HepG2 (cell line): ENCODE data around the gene AQP9.

Source experiments
- ASH2L ChIP-seq: fragments of 300-600, 200-600 bp; sonication (generic); IDR thresholded peaks from 2 replicates; pipeline ENCODE4 v1.7.0; 2017; ENCODE audit warnings: low read depth, mild to moderate bottlenecking, moderate library complexity, mixed read lengths, low read length; ENCODE audit not compliant: insufficient read length
- ETS1 ChIP-seq: sonication (generic); formaldehyde crosslinking; IDR thresholded peaks from 2 replicates; pipeline ENCODE4 v1.4.0; 2020; ENCODE audit warnings: missing genetic modification reagents
- EZH2 ChIP-seq: conservative IDR thresholded peaks from 2 replicates; pipeline ENCODE4 v1.6.1; 2012; ENCODE audit warnings: mild to moderate bottlenecking, low read depth, low read length, moderate library complexity
- LBX2 ChIP-seq: sonication (generic); formaldehyde crosslinking; IDR thresholded peaks from 2 replicates; pipeline ENCODE4 v1.5.0; 2020; ENCODE audit warnings: missing genetic modification reagents, mild to moderate bottlenecking, borderline replicate concordance
- POLR2A ChIP-seq, 2 experiments: IDR thresholded peaks; 2 replicates each; pipeline ENCODE4 v1.6.1; 2011; ENCODE audit warnings: low read depth in 2 of 2, low read length in 2 of 2, mild to moderate bottlenecking in 1 of 2, moderate library complexity in 1 of 2; ENCODE audit not compliant: insufficient read depth in 1 of 2
- SP1 ChIP-seq, 2 experiments: fragments of 450-650 bp in 1 of 2; sonication (generic) in 1 of 2; formaldehyde crosslinking in 1 of 2; IDR thresholded peaks; 2 replicates each; pipeline versions ENCODE4 v1.4.0 to v1.6.1; 2016 to 2020; ENCODE audit warnings: missing genetic modification reagents in 1 of 2
- ZNF460 ChIP-seq: sonication (generic); formaldehyde crosslinking; IDR thresholded peaks from 2 replicates; pipeline ENCODE4 v1.5.1; 2020; ENCODE audit warnings: missing genetic modification reagents, mild to moderate bottlenecking, borderline replicate concordance
- ZNF687 ChIP-seq: sonication (generic); formaldehyde crosslinking; IDR thresholded peaks from 2 replicates; pipeline ENCODE4 v1.5.1; 2020; ENCODE audit warnings: mild to moderate bottlenecking, missing genetic modification reagents, moderate library complexity
- ZSCAN30 ChIP-seq: sonication (generic); formaldehyde crosslinking; IDR thresholded peaks from 2 replicates; pipeline ENCODE4 v1.5.0; 2020; ENCODE audit warnings: mild to moderate bottlenecking, missing genetic modification reagents

- TF ChIP-seq LBX2: no peak
- no peak for TF ChIP-seq ETS1
- no peak for TF ChIP-seq ZNF460
- TF ChIP-seq ZNF687 (CRISPR knock-in tag): no peak
- TF ChIP-seq SP1 (IDR thresholded peaks at IDR 0.05): no peak
- no peak for TF ChIP-seq SP1 (CRISPR knock-in tag; IDR thresholded peaks at IDR 0.05)
- no peak for TF ChIP-seq POLR2A (IDR thresholded peaks at IDR 0.05; ENCODE audit: insufficient read depth in 1 of 2, low read depth in 2 of 2, low read length in 2 of 2)
- TF ChIP-seq ZSCAN30 (CRISPR knock-in tag): no peak
- TF ChIP-seq EZH2: no peak
- no peak for TF ChIP-seq ASH2L
These were observed 62.6 kb downstream of the AQP9 start for GRCh38 chr15:58200739-58201138.
